ENCODE data around the gene PDHX. TPM values are rescaled to one million over a fixed set of nuclear protein-coding genes. Genes with fewer than 3 reads are reported as not detected.
A peak's percentile ranks its signal among the peaks of the same experiment; 100 is the strongest.

Gene PDHX
- total and polyA plus RNA-seq, 2 of the 4 experiments (the other 2 are of a cell fraction), result 19.8 to 26.7 TPM

- peaks cover 18 to 33% of the 10 kb centered on the region in 2 experiments for H3K79me1 ChIP-seq (ENCODE audit: low read depth in 1 of 2, low read length in 2 of 2)
- no CpG with 5 or more reads among the region's 4 CpGs for WGBS, 2 experiments (ENCODE audit: extremely low coverage in 2 of 2, insufficient read length in 1 of 2)
- peaks cover 10% of the 10 kb centered on the region for H3K4me1 ChIP-seq (ENCODE audit: control insufficient read depth, insufficient read depth, low read length)
- H2BK5ac ChIP-seq (ENCODE audit: low read depth, low read length, poor library complexity, severe bottlenecking), result peak overlapping the region; percentile 87
- no peaks in the 10 kb centered on the region for H4K20me1 ChIP-seq (ENCODE audit: insufficient read depth, low read length)
- DNase-seq (peak; percentile 76), ATAC-seq (ENCODE audit: low read depth) (peak; percentile 76)
- no peak overlapping the region for H2AK9ac ChIP-seq (replicated peaks; ENCODE audit: low read depth, low read length, poor library complexity)
- no peaks in the 10 kb centered on the region for H3K9me3 ChIP-seq (ENCODE audit: control insufficient read depth, insufficient read depth, low read length)
- no peak overlapping the region for H3K9ac ChIP-seq (ENCODE audit: low read depth, low read length)
- H4K91ac ChIP-seq (ENCODE audit: insufficient read depth, low read depth, low read length), result peak overlapping the region; percentile 70
- peaks cover 7% of the 10 kb centered on the region for H3K9me1 ChIP-seq (ENCODE audit: insufficient read depth, low read length)
- H3K18ac ChIP-seq (ENCODE audit: low read depth, low read length), result peak overlapping the region; percentile 7; the same call in 1 of the 2 replicates
- H2BK15ac ChIP-seq (ENCODE audit: low read depth, low read length), result peak overlapping the region; percentile 21; the same call in 1 of the 3 replicates
- peak overlapping the region; percentile 57 for H2BK20ac ChIP-seq (ENCODE audit: low read depth, low read length)
- H3K4ac ChIP-seq (ENCODE audit: low read depth, low read length), result peak overlapping the region; percentile 88
- intact Hi-C loops (cut with micrococcal nuclease), result no loop called here
- ChIA-PET CTCF (interaction anchor here (0.6 kb wide), 1 partner anchor 205 kb away, joined by 5 read pairs; no protein-coding TSS in a partner anchor), POLR2A (ENCODE audit: unreplicated experiment) (interaction anchor here (0.6 to 1.3 kb wide), 2 partner anchors 150 to 403 kb away, joined by 5 to 6 read pairs; partner anchors contain the start of gene CD44)
- dilution Hi-C loops (cut with HindIII; ENCODE audit: low sequenced_read_pairs, unreplicated experiment), result no loop called here
- H3K27ac ChIP-seq (ENCODE audit: insufficient read depth, low read length), result no peak overlapping the region
- H2AFZ ChIP-seq (replicated peaks; ENCODE audit: low read length, poor library complexity), result no peak overlapping the region
- no peaks in the 10 kb centered on the region for H3K27me3 ChIP-seq (ENCODE audit: control insufficient read depth, insufficient read depth, low read length)
- peak overlapping the region; percentile 75; the same call in 1 of the 2 replicates for H2AK5ac ChIP-seq (ENCODE audit: low read depth, low read length)
- H3K14ac ChIP-seq (replicated peaks; ENCODE audit: low read depth, low read length), result peak overlapping the region; percentile 86
- no peak overlapping the region; the same call in 1 of the 2 replicates for H4K5ac ChIP-seq (ENCODE audit: low read depth, low read length)
- peak overlapping the region; percentile 28; the same call in 1 of the 2 replicates for H3K56ac ChIP-seq (ENCODE audit: extremely low read depth, insufficient read depth, low read length)
- H4K8ac ChIP-seq (ENCODE audit: low read depth in 2 of 2, low read length in 2 of 2), result peak overlapping the region; percentile 2 to 83; a peak in 2 of 4 replicates
- H3K36me3 ChIP-seq (ENCODE audit: control insufficient read depth, insufficient read depth, low read length), result peaks cover 13% of the 10 kb centered on the region
- in situ Hi-C loops (cut with MboI; ENCODE audit: low sequenced_read_pairs), result no loop called here
- H3K4me2 ChIP-seq (ENCODE audit: low read depth, low read length), result peak overlapping the region; percentile 83; the same call in 1 of the 2 replicates
- no peak overlapping the region for H3K4me3 ChIP-seq (ENCODE audit: insufficient read depth, low read depth, low read length)
- peak overlapping the region; percentile 59 for H2BK120ac ChIP-seq (ENCODE audit: low read depth, low read length)
- peak overlapping the region; percentile 79; the same call in 1 of the 2 replicates for H3K23ac ChIP-seq (ENCODE audit: low read depth, low read length)
- BruUV-seq (replicated peaks), result no TSS peak
- TF ChIP-seq MXI1 (IDR thresholded peaks at IDR 0.05; ENCODE audit: borderline replicate concordance, low read depth, low read length), result no peak
- no peak for TF ChIP-seq CHD1 (IDR thresholded peaks at IDR 0.05; ENCODE audit: low read depth, low read length)
- no peak for TF ChIP-seq BHLHE40 (IDR thresholded peaks at IDR 0.05; ENCODE audit: low read depth, low read length)
- no peak for TF ChIP-seq NFE2L2 (IDR thresholded peaks at IDR 0.05; ENCODE audit: low read depth, low read length)
- TF ChIP-seq SMC3 (IDR thresholded peaks at IDR 0.05; ENCODE audit: low read depth, low read length), result no peak
- no peak for TF ChIP-seq MAFK (IDR thresholded peaks at IDR 0.05; ENCODE audit: low read depth, low read length)
- no peak for TF ChIP-seq POLR2A (IDR thresholded peaks at IDR 0.05; ENCODE audit: low read depth, low read length)
- TF ChIP-seq RFX5 (IDR thresholded peaks at IDR 0.05; ENCODE audit: low read depth, low read length), result no peak
- no peak for TF ChIP-seq ELK1 (IDR thresholded peaks at IDR 0.05; ENCODE audit: borderline replicate concordance, low read depth, low read length)
- no peak for TF ChIP-seq USF2 (IDR thresholded peaks at IDR 0.05; ENCODE audit: low read depth, low read length)
- TF ChIP-seq CTCF (conservative IDR thresholded peaks at IDR 0.05; ENCODE audit: low read depth, low read length), result no peak
- TF ChIP-seq MAZ (IDR thresholded peaks at IDR 0.05; ENCODE audit: borderline replicate concordance, low read depth, low read length), result no peak
These were observed 72.2 kb downstream of the PDHX start for GRCh38 chr11:34988294-34989255.
